GM12878 (cell line): ENCODE measurements around the gene ZNF133.

Experiments
- BRCA1 ChIP-seq: IDR thresholded peaks from 2 replicates; pipeline ENCODE4 v1.6.1; 2011; ENCODE audit warnings: low read depth, low read length, improper control_type of control experiment
- CEBPB ChIP-seq, 2 experiments: fragments of 150-350 bp in 1 of 2; IDR thresholded peaks; 2 replicates each; pipeline ENCODE4 v1.6.1; 2012 to 2014; ENCODE audit warnings: low read depth in 2 of 2, low read length in 2 of 2, borderline replicate concordance in 1 of 2, inconsistent platforms in 1 of 2
- CTCF ChIP-seq, 3 experiments: IDR thresholded peaks in 2 of 3; conservative IDR thresholded peaks in 1 of 3; 2 replicates each; pipeline ENCODE4 v1.5.1; 2011; ENCODE audit warnings: low read depth in 3 of 3, low read length in 3 of 3, mild to moderate bottlenecking in 3 of 3, control low read depth in 2 of 3, moderate library complexity in 2 of 3, inconsistent platforms in 1 of 3, mixed read lengths in 1 of 3; ENCODE audit not compliant: control insufficient read depth in 2 of 3, insufficient read depth in 1 of 3; ENCODE audit errors: extremely low read depth in 1 of 3
- DPF2 ChIP-seq: fragments of 450-650 bp; IDR thresholded peaks from 2 replicates; pipeline ENCODE4 v1.6.1; 2017; ENCODE audit warnings: mild to moderate bottlenecking
- ETV6 ChIP-seq, 2 experiments: fragments of 450-650 bp in 1 of 2; IDR thresholded peaks in 1 of 2; conservative IDR thresholded peaks in 1 of 2; 2 replicates each; pipeline ENCODE4 v1.6.1; 2014; ENCODE audit warnings: antibody characterized with exemption in 1 of 2, borderline replicate concordance in 1 of 2, low read depth in 1 of 2, mild to moderate bottlenecking in 1 of 2, moderate library complexity in 1 of 2
- EZH2 ChIP-seq: IDR thresholded peaks from 2 replicates; pipeline ENCODE4 v1.6.1; 2012; ENCODE audit warnings: low read depth, mild to moderate bottlenecking, control low read depth, inconsistent platforms, low read length, borderline replicate concordance; ENCODE audit not compliant: control insufficient read depth
- MAX ChIP-seq: IDR thresholded peaks from 2 replicates; pipeline ENCODE4 v1.6.1; 2012; ENCODE audit warnings: low read depth, low read length, improper control_type of control experiment
- NFXL1 ChIP-seq: fragments of 450-650 bp; IDR thresholded peaks from 2 replicates; pipeline ENCODE4 v1.6.1; 2017; ENCODE audit warnings: antibody characterized with exemption, mild to moderate bottlenecking, borderline replicate concordance
- POLR2AphosphoS5 ChIP-seq: IDR thresholded peaks from 2 replicates; pipeline ENCODE4 v1.6.1; 2011; ENCODE audit warnings: mild to moderate bottlenecking, low read length, inconsistent platforms
- RAD21 ChIP-seq: IDR thresholded peaks from 2 replicates; pipeline ENCODE4 v1.6.1; 2011; ENCODE audit warnings: mild to moderate bottlenecking, low read depth, low read length, moderate library complexity; ENCODE audit not compliant: insufficient read depth
- RFX5 ChIP-seq: IDR thresholded peaks from 2 replicates; pipeline ENCODE4 v1.6.1; 2011; ENCODE audit warnings: low read depth, low read length, improper control_type of control experiment
- SUZ12 ChIP-seq: fragments of 200-600 bp; sonication (generic); IDR thresholded peaks from one replicate; pipeline ENCODE4 v1.6.1; 2018; ENCODE audit warnings: antibody characterized with exemption, mild to moderate bottlenecking; ENCODE audit not compliant: unreplicated experiment
- ZBTB33 ChIP-seq: fragments of 450-650 bp; IDR thresholded peaks from 2 replicates; pipeline ENCODE4 v1.6.1; 2017; ENCODE audit warnings: mild to moderate bottlenecking
- ZNF217 ChIP-seq: fragments of 450-650 bp; IDR thresholded peaks from 2 replicates; pipeline ENCODE4 v1.6.1; 2017; ENCODE audit warnings: antibody characterized with exemption, mild to moderate bottlenecking

GRCh38 chr20:18267815-18268214 lies 20.5 kb upstream of the ZNF133 start:
- TF ChIP-seq DPF2 (no peak), CTCF (IDR thresholded peaks at IDR 0.05 in 2 of 3, conservative IDR thresholded peaks at IDR 0.05 in 1 of 3; ENCODE audit: control insufficient read depth in 2 of 3, extremely low read depth in 1 of 3, insufficient read depth in 1 of 3, low read depth in 3 of 3, low read length in 3 of 3) (no peak), NFXL1 (no peak), EZH2 (no peak), CEBPB (IDR thresholded peaks at IDR 0.05; ENCODE audit: borderline replicate concordance in 1 of 2, low read depth in 2 of 2, low read length in 2 of 2) (no peak), POLR2AphosphoS5 (no peak), SUZ12 (no peak), BRCA1 (no peak), RFX5 (no peak), RAD21 (no peak), ETV6 (conservative IDR thresholded peaks at IDR 0.05 in 1 of 2, IDR thresholded peaks at IDR 0.05 in 1 of 2; ENCODE audit: borderline replicate concordance in 1 of 2, low read depth in 1 of 2) (no peak), MAX (no peak), ZNF217 (no peak), ZBTB33 (no peak)
